Nephron (organoid): ENCODE results near the gene TOLLIP.

Source experiments
- H3K27ac Mint-ChIP-seq, 3 experiments: 2 replicates each; pipeline ENCODE4 v1.8.0; 2020; ENCODE audit warnings: mixed read lengths in 3 of 3, mild to moderate bottlenecking in 2 of 3, moderate library complexity in 1 of 3
- H3K27me3 Mint-ChIP-seq: 2 replicates; pipeline ENCODE4 v1.8.0; 2021; ENCODE audit warnings: low read depth, mild to moderate bottlenecking, moderate library complexity, mixed read lengths
- H3K36me3 Mint-ChIP-seq: 2 replicates; pipeline ENCODE4 v1.8.0; 2020; ENCODE audit warnings: low read depth, mixed read lengths
- H3K4me1 Mint-ChIP-seq: 2 replicates; pipeline ENCODE4 v1.8.0; 2020; ENCODE audit warnings: mixed read lengths
- H3K4me3 Mint-ChIP-seq, 3 experiments: 2 replicates each; pipeline ENCODE4 v1.8.0; 2020; ENCODE audit warnings: mild to moderate bottlenecking in 3 of 3, mixed read lengths in 3 of 3, moderate library complexity in 2 of 3
- H3K9me3 Mint-ChIP-seq: 2 replicates; pipeline ENCODE4 v1.8.0; 2020; ENCODE audit warnings: mixed read lengths
- CTCF ChIP-seq, 3 experiments: fragments of 200-600 bp; sonication (generic); IDR thresholded peaks; one replicate each; pipeline ENCODE4 v1.5.0; 2021; ENCODE audit warnings: antibody characterized with exemption in 3 of 3; ENCODE audit not compliant: unreplicated experiment in 3 of 3

Gene TOLLIP

DNA sequence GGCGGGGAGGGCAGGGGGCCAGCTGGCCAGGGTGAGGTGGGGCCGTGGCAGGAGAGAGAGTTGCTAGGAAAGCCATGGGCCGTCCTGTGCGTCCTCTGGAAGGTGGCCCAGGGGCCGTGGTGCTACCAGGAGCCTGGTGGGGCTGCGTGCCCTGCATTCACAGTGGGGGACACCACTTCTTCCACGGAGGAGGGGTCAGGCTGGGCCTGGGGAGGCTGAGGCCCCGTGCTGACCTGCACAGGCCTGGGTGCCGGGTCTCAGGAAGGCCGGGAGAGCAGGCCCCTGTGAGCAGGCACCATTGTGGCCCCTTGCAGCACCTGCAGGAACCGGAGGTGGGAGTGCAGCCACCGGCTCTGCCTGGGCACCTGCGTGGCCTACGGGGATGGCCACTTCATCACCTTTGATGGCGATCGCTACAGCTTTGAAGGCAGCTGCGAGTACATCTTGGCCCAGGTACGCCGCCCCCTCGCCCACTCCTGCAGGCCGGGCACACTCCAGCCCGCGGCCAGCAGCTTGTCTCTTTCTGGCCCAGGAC is 74.6 kb downstream of the TOLLIP start:
- Mint-ChIP-seq H3K4me3 (no peak overlapping the region), H3K4me1 (no peaks in the 10 kb centered on the region), H3K36me3 (no peaks in the 10 kb centered on the region), H3K27ac (no peak overlapping the region), H3K27me3 (peaks cover 13% of the 10 kb centered on the region), H3K9me3 (no peaks in the 10 kb centered on the region)
- no peak for TF ChIP-seq CTCF (IDR thresholded peaks at IDR 0.05; ENCODE audit: unreplicated experiment in 3 of 3)

- Mint-ChIP-seq H3K27me3 (peaks cover 13% of the 10 kb centered on the region), H3K9me3 (no peaks in the 10 kb centered on the region), H3K27ac (no peak overlapping the region), H3K4me3 (no peak overlapping the region), H3K36me3 (no peaks in the 10 kb centered on the region), H3K4me1 (no peaks in the 10 kb centered on the region)
- TF ChIP-seq CTCF (IDR thresholded peaks at IDR 0.05; ENCODE audit: unreplicated experiment in 3 of 3): no peak
Observed at GRCh38 chr11:1234054-1234720, 75.2 kb downstream of the TOLLIP start.

DNA sequence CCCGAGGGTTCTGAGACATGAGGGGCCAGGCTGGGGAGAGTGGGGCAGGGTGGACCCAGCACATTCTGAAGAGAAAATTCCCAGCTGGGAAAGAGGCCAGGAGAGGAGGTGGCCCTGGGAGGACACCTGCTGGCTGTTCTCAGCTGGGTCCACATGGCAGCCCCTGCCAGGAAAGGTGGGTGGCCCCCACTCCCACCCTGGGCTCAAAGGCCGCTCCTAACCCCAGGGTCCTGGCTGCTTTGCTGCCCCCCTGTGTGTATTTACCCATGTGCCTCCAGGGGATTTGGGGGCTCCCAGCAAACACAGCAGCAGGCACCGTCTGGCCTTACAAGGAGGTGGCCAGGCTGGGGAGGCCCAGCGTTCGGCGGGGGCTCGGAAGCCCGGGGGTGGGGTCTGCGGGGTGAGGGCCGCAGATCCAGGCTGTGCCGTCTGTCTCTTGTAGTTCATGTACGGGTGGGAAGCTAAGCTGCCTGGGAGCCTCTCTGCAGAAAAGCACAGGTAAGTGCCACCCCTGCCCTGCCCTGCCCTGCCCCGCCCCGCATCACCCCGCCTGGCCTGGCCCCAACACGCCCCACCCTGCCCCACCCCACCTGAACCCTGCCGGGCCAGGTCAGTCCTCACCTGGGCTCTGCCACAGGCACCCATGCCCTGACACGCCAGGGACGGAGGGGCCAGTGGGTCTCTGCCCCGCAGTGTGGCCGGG is 75.9 kb downstream of the TOLLIP start:
- Mint-ChIP-seq H3K27ac (no peak overlapping the region), H3K4me1 (no peaks in the 10 kb centered on the region), H3K36me3 (no peaks in the 10 kb centered on the region), H3K27me3 (peaks cover 11% of the 10 kb centered on the region), H3K9me3 (no peaks in the 10 kb centered on the region), H3K4me3 (no peak overlapping the region)
- TF ChIP-seq CTCF (IDR thresholded peaks at IDR 0.05; ENCODE audit: unreplicated experiment in 3 of 3): no peak

DNA sequence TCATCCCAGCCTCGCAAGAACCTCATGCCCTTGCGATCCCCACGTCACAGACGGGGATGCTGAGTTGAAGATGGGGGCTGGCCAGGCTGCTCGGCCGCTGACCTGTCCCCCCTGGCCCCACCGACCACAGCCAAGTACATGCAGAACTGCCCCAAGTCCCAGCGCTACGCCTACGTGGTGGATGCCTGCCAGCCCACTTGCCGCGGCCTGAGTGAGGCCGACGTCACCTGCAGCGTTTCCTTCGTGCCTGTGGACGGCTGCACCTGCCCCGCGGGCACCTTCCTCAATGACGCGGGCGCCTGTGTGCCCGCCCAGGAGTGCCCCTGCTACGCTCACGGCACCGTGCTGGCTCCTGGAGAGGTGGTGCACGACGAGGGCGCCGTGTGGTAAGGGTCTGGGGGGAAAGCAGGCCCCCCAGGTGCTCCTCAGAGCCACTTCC is 76.5 kb downstream of the TOLLIP start:
- Mint-ChIP-seq H3K4me1 (no peaks in the 10 kb centered on the region), H3K9me3 (no peaks in the 10 kb centered on the region), H3K27me3 (peaks cover 7% of the 10 kb centered on the region), H3K27ac (no peak overlapping the region), H3K36me3 (no peaks in the 10 kb centered on the region), H3K4me3 (no peak overlapping the region)
- TF ChIP-seq CTCF (IDR thresholded peaks at IDR 0.05; ENCODE audit: unreplicated experiment in 3 of 3): no peak

- no peaks in the 10 kb centered on the region for H3K36me3 Mint-ChIP-seq
- H3K4me3 Mint-ChIP-seq: no peak overlapping the region
- no peaks in the 10 kb centered on the region for H3K9me3 Mint-ChIP-seq
- H3K4me1 Mint-ChIP-seq: no peaks in the 10 kb centered on the region
- peaks cover under 1% of the 10 kb centered on the region for H3K27me3 Mint-ChIP-seq
- no peak for TF ChIP-seq CTCF (IDR thresholded peaks at IDR 0.05; ENCODE audit: unreplicated experiment in 3 of 3)
- H3K27ac Mint-ChIP-seq: no peak overlapping the region
Observed at GRCh38 chr11:1232021-1232882, 77.2 kb downstream of the TOLLIP start.
